Activated CD4-positive, alpha-beta T cell treated with anti-CD3 and anti-CD28 coated beads for 1 hour (primary cell): ENCODE measurements around the gene CEACAM7.
"Not testable (repeated sequence)": the region's sequence is repeated elsewhere in the genome, so short reads cannot be mapped to it uniquely, and the experiment has no call there.

ENCODE experiments used
- DNase-seq: peaks from one replicate; pipeline ENCODE4 v3.0.0-alpha.2; 2020

CEACAM7 gene

DNA sequence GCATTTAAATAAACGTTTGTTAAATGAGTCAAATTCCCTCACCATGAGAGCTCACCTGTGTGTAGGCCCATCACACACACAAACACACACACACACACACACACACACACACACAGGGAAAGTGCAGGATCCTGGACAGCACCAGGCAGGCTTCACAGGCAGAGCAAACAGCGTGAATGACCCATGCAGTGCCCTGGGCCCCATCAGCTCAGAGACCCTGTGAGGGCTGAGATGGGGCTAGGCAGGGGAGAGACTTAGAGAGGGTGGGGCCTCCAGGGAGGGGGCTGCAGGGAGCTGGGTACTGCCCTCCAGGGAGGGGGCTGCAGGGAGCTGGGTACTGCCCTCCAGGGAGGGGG is 11.9 kb upstream of the CEACAM7 start:
- DNase-seq, result no peak

DNA sequence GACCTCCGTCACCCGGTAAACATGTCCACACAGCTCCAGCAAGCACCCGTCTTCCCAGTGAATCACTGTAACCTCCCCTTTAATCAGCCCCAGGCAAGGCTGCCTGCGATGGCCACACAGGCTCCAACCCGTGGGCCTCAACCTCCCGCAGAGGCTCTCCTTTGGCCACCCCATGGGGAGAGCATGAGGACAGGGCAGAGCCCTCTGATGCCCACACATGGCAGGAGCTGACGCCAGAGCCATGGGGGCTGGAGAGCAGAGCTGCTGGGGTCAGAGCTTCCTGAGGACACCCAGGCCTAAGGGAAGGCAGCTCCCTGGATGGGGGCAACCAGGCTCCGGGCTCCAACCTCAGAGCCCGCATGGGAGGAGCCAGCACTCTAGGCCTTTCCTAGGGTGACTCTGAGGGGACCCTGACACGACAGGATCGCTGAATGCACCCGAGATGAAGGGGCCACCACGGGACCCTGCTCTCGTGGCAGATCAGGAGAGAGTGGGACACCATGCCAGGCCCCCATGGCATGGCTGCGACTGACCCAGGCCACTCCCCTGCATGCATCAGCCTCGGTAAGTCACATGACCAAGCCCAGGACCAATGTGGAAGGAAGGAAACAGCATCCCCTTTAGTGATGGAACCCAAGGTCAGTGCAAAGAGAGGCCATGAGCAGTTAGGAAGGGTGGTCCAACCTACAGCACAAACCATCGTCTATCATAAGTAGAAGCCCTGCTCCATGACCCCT is 11.3 kb upstream of the CEACAM7 start:
- no peak for DNase-seq

GRCh38 chr19:41698746-41699230 is 10.7 kb upstream of the CEACAM7 start:
- DNase-seq, result no peak

DNA sequence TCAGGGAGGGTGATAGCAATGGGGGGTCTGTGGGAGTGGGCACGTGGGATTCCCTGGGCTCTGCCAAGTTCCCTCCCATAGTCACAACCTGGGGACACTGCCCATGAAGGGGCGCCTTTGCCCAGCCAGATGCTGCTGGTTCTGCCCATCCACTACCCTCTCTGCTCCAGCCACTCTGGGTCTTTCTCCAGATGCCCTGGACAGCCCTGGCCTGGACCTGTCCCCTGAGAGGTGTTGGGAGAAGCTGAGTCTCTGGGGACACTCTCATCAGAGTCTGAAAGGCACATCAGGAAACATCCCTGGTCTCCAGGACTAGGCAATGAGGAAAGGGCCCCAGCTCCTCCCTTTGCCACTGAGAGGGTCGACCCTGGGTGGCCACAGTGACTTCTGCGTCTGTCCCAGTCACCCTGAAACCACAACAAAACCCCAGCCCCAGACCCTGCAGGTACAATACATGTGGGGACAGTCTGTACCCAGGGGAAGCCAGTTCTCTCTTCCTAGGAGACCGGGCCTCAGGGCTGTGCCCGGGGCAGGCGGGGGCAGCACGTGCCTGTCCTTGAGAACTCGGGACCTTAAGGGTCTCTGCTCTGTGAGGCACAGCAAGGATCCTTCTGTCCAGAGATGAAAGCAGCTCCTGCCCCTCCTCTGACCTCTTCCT is 9.3 kb upstream of the CEACAM7 start:
- no peak for DNase-seq

DNA sequence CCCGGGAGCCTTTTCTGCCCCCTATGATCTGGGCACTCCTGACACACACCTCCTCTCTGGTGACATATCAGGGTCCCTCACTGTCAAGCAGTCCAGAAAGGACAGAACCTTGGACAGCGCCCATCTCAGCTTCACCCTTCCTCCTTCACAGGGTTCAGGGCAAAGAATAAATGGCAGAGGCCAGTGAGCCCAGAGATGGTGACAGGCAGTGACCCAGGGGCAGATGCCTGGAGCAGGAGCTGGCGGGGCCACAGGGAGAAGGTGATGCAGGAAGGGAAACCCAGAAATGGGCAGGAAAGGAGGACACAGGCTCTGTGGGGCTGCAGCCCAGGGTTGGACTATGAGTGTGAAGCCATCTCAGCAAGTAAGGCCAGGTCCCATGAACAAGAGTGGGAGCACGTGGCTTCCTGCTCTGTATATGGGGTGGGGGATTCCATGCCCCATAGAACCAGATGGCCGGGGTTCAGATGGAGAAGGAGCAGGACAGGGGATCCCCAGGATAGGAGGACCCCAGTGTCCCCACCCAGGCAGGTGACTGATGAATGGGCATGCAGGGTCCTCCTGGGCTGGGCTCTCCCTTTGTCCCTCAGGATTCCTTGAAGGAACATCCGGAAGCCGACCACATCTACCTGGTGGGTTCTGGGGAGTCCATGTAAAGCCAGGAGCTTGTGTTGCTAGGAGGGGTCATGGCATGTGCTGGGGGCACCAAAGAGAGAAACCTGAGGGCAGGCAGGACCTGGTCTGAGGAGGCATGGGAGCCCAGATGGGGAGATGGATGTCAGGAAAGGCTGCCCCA is 8.5 kb upstream of the CEACAM7 start:
- no peak for DNase-seq

- DNase-seq, result no peak
Measured at GRCh38 chr19:41695745-41696144, 7.7 kb upstream of the CEACAM7 start.

DNA sequence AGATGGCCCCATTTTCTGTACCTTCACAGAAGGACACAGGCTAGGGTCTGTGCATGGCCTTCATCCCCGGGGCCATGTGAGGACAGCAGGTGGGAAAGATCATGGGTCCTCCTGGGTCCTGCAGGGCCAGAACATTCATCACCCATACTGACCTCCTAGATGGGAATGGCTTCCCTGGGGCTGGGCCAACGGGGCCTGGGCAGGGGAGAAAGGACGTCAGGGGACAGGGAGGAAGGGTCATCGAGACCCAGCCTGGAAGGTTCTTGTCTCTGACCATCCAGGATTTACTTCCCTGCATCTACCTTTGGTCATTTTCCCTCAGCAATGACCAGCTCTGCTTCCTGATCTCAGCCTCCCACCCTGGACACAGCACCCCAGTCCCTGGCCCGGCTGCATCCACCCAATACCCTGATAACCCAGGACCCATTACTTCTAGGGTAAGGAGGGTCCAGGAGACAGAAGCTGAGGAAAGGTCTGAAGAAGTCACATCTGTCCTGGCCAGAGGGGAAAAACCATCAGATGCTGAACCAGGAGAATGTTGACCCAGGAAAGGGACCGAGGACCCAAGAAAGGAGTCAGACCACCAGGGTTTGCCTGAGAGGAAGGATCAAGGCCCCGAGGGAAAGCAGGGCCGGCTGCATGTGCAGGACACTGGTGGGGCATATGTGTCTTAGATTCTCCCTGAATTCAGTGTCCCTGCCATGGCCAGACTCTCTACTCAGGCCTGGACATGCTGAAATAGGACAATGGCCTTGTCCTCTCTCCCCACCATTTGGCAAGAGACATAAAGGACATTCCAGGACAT is 7.0 kb upstream of the CEACAM7 start:
- no peak for DNase-seq

GRCh38 chr19:41694196-41694595 is 6.1 kb upstream of the CEACAM7 start:
- DNase-seq, result no peak

DNA sequence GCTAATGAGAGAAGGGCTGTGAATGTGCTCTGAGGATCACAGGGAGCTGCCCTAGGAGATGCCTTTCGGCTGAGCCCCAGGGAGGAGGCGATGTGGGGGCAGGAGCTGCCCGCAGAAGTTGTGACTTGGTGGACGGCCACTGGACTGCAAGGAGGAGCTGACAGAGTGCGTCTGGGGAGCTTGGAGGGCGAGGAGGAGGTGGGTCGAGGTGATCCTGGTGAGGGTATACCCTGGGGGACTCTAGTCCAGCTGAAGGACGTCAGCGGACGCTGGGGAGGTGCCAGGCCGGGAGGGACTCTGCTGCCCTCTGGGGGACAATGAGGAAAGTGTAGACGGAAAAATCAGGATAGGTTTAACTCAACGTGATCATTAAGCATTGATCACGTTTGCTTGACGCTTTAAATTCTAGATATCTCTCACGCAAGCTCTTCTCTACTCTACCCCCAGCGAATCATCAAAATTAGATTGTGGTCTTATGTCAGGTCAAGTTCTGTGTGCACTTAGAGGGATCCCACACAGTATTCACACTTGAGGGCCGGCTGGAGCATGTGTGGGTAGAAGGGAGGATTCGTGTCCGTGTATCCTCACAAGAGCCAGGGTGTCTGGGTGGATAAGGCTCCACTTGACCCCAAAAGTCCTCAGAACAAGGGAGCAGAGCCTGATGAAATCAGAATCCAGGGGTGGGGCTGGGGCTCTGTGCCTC is 3.3 kb upstream of the CEACAM7 start:
- no peak for DNase-seq

- DNase-seq, result no peak
Measured at GRCh38 chr19:41690801-41691065, 2.7 kb upstream of the CEACAM7 start.

DNA sequence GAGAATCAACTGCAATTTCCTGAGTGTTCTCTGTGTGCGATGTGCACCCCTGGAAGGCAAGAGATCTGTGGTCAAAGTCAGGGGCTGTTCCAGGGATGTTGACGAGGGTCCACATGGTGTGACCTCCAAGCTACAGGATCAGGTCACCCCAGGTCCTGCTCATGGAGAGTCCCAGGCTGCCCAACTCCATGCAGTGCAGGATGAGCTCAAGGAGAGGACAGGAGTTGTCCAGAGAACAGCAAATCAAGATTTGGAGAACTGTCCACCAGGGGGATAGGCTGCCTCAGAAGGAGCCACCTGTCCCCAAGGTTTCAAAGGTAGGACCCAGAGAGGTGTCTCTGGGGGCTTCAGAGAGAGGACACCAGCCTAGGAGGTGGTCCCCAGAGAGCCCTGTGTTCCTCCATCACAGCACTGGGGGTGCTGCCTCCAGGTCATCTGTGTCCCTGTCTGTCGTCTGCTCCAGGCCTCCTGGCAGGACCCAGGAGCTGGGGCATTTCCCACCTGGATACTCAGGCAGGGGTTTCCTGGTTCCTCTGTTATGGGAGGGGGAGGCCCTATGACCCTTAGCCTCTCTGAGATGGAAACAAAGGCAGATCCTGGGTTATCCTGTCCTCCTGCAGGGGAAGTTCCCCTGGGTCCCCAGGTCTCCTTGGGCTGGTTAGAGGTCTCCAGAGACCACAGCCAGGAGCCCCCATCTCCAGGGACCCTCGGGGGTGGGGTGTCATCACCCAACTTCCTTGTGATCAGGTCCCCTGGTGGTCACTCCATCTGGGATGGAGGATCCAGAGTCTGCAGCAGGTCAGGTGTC is 2.1 kb upstream of the CEACAM7 start:
- DNase-seq, result no peak

DNA sequence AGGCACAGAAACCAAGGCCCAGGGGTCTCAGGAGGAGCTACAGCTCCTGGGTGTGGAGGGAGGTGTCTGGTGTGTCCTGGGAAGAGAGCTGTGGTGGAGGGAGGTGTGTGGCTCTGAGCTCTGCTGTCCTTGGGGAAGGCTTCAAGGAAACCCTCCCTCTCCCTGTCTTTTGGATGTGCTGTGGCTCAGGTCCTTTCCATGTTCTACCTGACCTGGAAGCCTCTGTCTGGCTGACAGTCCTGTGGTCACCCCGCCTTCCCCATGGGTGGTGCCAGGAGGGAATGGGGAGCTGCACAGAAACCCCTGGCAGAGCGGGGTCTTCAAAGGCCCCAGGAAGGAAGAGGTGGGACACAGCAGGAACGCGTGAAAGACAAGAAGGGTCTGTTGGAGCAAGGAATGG is 617 bp upstream of the CEACAM7 start:
- DNase-seq, result no peak

DNA sequence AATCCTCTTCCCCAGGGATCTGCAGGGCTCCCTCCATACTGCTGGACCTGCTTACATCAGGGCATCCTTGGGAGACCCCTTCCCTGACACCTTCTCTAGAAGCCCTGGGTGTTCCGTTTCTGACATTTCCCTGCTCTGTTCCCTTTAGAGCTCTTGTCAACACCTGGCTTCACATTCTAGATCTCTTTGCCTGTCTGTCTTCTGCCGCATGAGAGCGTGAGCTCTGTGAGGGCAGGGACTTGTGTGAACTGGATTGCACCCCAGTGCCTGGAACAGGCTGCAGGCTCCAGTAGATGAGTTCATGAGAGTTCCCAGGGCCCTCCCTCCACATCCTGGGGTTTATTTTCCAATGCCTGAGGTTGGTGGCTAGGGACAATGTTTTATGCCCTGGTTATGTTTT is 651 bp downstream of the CEACAM7 start:
- DNase-seq, result no peak

- DNase-seq, result no peak
Measured at GRCh38 chr19:41682437-41682836, 5.6 kb downstream of the CEACAM7 start.

GRCh38 chr19:41671486-41671885 is 16.6 kb downstream of the CEACAM7 start:
- no peak for DNase-seq

DNA sequence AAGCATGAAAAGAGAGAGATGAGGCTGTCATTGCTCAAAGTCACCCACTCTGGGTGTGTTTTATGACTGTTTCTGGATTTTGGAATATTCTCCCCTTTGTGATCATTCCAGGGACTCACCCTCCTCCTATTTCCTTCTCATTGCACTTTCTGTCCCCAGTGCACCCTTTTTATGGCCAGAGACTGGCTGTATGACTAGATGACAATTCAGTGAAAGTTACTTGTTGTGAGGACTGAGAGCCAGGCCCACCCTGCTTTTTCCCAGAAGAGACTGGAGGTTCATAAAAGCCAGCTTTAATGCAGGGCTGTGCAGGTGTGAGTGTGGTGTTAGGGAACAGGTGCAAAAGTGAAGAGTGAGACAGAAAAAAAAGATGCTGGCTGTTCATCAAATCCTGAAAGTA is 17.3 kb downstream of the CEACAM7 start:
- no peak for DNase-seq

- DNase-seq, result no peak
Measured at GRCh38 chr19:41668315-41668714, 19.8 kb downstream of the CEACAM7 start.

- no peak for DNase-seq
Measured at GRCh38 chr19:41666075-41666474, 22.0 kb downstream of the CEACAM7 start.

- no peak for DNase-seq
Measured at GRCh38 chr19:41657157-41657556, 30.9 kb downstream of the CEACAM7 start.

DNA sequence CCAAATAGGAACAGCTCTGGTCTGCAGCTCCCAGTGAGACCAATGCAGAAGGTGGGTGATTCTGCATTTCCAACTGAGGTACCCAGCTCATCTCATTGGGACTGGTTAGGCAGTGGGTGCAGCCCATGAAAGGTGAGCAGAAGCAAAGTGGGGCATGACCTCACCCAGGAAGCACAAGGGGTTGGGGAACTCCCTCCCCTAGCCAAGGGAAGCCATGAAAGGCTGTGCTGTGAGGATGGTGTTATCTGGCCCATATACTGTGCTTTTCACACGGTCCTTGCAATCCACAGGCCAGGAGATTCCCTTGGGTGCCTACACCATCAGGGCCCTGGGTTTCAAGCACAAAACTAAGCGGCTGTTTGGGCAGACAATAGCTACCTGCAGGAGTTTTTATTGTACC is 31.3 kb downstream of the CEACAM7 start:
- not testable (repeated sequence) for DNase-seq

- DNase-seq, result no peak
Measured at GRCh38 chr19:41652250-41652649, 35.8 kb downstream of the CEACAM7 start.

- no peak for DNase-seq
Measured at GRCh38 chr19:41649827-41650226, 38.2 kb downstream of the CEACAM7 start.
